ENCODE measurements around the gene ST8SIA5. TPM values are rescaled to one million over a fixed set of nuclear protein-coding genes. Genes with fewer than 3 reads are reported as not detected.

ST8SIA5 gene
- total RNA-seq, 1 experiment from 2014 or later: 0.48 TPM

- DNase-seq (ENCODE audit: low spot score): peak; percentile 28
Observed at GRCh38 chr18:46672062-46672970, 84.5 kb downstream of the ST8SIA5 start.

GRCh38 chr18:46668694-46669093, 88.2 kb downstream of the ST8SIA5 start:
- DNase-seq (ENCODE audit: low spot score): no peak

GRCh38 chr18:46668135-46668534, 88.7 kb downstream of the ST8SIA5 start:
- DNase-seq (ENCODE audit: low spot score): no peak

- DNase-seq (ENCODE audit: low spot score): no peak
Observed at GRCh38 chr18:46663539-46663938, 93.3 kb downstream of the ST8SIA5 start.

GRCh38 chr18:46660957-46661749, 95.7 kb downstream of the ST8SIA5 start:
- DNase-seq (ENCODE audit: low spot score): peak; percentile 20

- DNase-seq (ENCODE audit: low spot score): no peak
Observed at GRCh38 chr18:46659484-46659883, 97.4 kb downstream of the ST8SIA5 start.

- DNase-seq (ENCODE audit: low spot score): no peak
Observed at GRCh38 chr18:46657115-46657955, 99.5 kb downstream of the ST8SIA5 start, which contains the start of gene LOXHD1. TSS of gene LOXHD1 (minus strand) at chr18:46657220. CDS start at chr18:46657033, 187 bp downstream.

GRCh38 chr18:46656326-46657114, 100.3 kb downstream of the ST8SIA5 start:
- no peak for DNase-seq (ENCODE audit: low spot score)

- no peak for DNase-seq (ENCODE audit: low spot score)
Observed at GRCh38 chr18:46652372-46652771, 104.5 kb downstream of the ST8SIA5 start.

GRCh38 chr18:46650681-46651080, 106.2 kb downstream of the ST8SIA5 start:
- DNase-seq (ENCODE audit: low spot score): no peak

- no peak for DNase-seq (ENCODE audit: low spot score)
Observed at GRCh38 chr18:46649071-46649862, 107.6 kb downstream of the ST8SIA5 start.

- no peak for DNase-seq (ENCODE audit: low spot score)
Observed at GRCh38 chr18:46646468-46646867, 110.4 kb downstream of the ST8SIA5 start.

GRCh38 chr18:46642561-46642960, 114.3 kb downstream of the ST8SIA5 start:
- no peak for DNase-seq (ENCODE audit: low spot score)

GRCh38 chr18:46641917-46642316, 114.9 kb downstream of the ST8SIA5 start:
- peak; percentile 16 for DNase-seq (ENCODE audit: low spot score)

- no peak for DNase-seq (ENCODE audit: low spot score)
Observed at GRCh38 chr18:46639386-46639785, 117.5 kb downstream of the ST8SIA5 start.

GRCh38 chr18:46636040-46636630, 120.7 kb downstream of the ST8SIA5 start:
- no peak for DNase-seq (ENCODE audit: low spot score)

GRCh38 chr18:46632401-46633071, 124.3 kb downstream of the ST8SIA5 start:
- no peak for DNase-seq (ENCODE audit: low spot score)

GRCh38 chr18:46630991-46631390, 125.9 kb downstream of the ST8SIA5 start:
- no peak for DNase-seq (ENCODE audit: low spot score)

- DNase-seq (ENCODE audit: low spot score): peak; percentile 84
Observed at GRCh38 chr18:46630160-46630559, 126.7 kb downstream of the ST8SIA5 start.

Data from H4 (cell line).